HG03045 (cell line): Measurements from ENCODE around the gene ELP5.

Source experiments
- ATAC-seq: cut with Tn5 transposase; IDR thresholded peaks from one replicate; pipeline ENCODE4 v1.9.1; 2021; ENCODE audit warnings: mild to moderate bottlenecking, moderate library complexity; ENCODE audit not compliant: unreplicated experiment

ELP5 gene

GRCh38 chr17:7308625-7309433 lies 56.8 kb downstream of the ELP5 start:
- no peak for ATAC-seq
